ENCODE data around the gene CCL5.

- TF ChIP-seq GATA3 (IDR thresholded peaks at IDR 0.05; ENCODE audit: low read depth, low read length) (no peak), GATA2 (IDR thresholded peaks at IDR 0.05; ENCODE audit: low read depth, low read length) (no peak)
Measured at GRCh38 chr17:35875800-35876139, 4.4 kb downstream of the CCL5 start.

All from SH-SY5Y (cell line).